ENCODE results near the gene FAM193A.

Gene FAM193A

GRCh38 chr4:2714918-2715317 lies 178.5 kb downstream of the FAM193A start:
- Histone ChIP-seq H3K36me3 (peaks cover 40% of the 10 kb centered on the region), H3K9me3 (no peaks in the 10 kb centered on the region), H3K4me3 (ENCODE audit: low read depth in 1 of 2, low read length in 1 of 2) (no peak overlapping the region), H3K27ac (peak overlapping the region; percentile 31), H3K4me1 (ENCODE audit: control insufficient read depth in 1 of 2, insufficient read depth in 1 of 2, low read depth in 1 of 2, low read length in 1 of 2) (peaks cover 10 to 12% of the 10 kb centered on the region in 2 experiments), H3K27me3 (no peaks in the 10 kb centered on the region)
- no peak for TF ChIP-seq CTCF (IDR thresholded peaks at IDR 0.05)

GRCh38 chr4:2715426-2715825 lies 179.0 kb downstream of the FAM193A start:
- Histone ChIP-seq H3K27ac (no peak overlapping the region), H3K27me3 (no peaks in the 10 kb centered on the region), H3K36me3 (peaks cover 45% of the 10 kb centered on the region), H3K9me3 (no peaks in the 10 kb centered on the region), H3K4me1 (ENCODE audit: control insufficient read depth in 1 of 2, insufficient read depth in 1 of 2, low read depth in 1 of 2, low read length in 1 of 2) (peaks cover 10 to 12% of the 10 kb centered on the region in 2 experiments), H3K4me3 (ENCODE audit: low read depth in 1 of 2, low read length in 1 of 2) (no peak overlapping the region)
- no peak for TF ChIP-seq CTCF (IDR thresholded peaks at IDR 0.05)

GRCh38 chr4:2716236-2716635 lies 179.8 kb downstream of the FAM193A start:
- H3K27ac ChIP-seq, result no peak overlapping the region
- no peaks in the 10 kb centered on the region for H3K27me3 ChIP-seq
- H3K4me1 ChIP-seq (ENCODE audit: control insufficient read depth in 1 of 2, insufficient read depth in 1 of 2, low read depth in 1 of 2, low read length in 1 of 2), result peaks cover 10 to 12% of the 10 kb centered on the region in 2 experiments
- H3K36me3 ChIP-seq, result peaks cover 49% of the 10 kb centered on the region
- TF ChIP-seq CTCF (IDR thresholded peaks at IDR 0.05), result no peak
- no peaks in the 10 kb centered on the region for H3K9me3 ChIP-seq
- H3K4me3 ChIP-seq (ENCODE audit: low read depth in 1 of 2, low read length in 1 of 2), result no peak overlapping the region

- no peak overlapping the region for H3K4me3 ChIP-seq (ENCODE audit: low read depth in 1 of 2, low read length in 1 of 2)
- TF ChIP-seq CTCF (IDR thresholded peaks at IDR 0.05), result no peak
- H3K9me3 ChIP-seq, result no peaks in the 10 kb centered on the region
- peaks cover 53% of the 10 kb centered on the region for H3K36me3 ChIP-seq
- H3K27me3 ChIP-seq, result no peaks in the 10 kb centered on the region
- H3K27ac ChIP-seq, result no peak overlapping the region
- no peaks in the 10 kb centered on the region for H3K4me1 ChIP-seq (ENCODE audit: control insufficient read depth in 1 of 2, insufficient read depth in 1 of 2, low read depth in 1 of 2, low read length in 1 of 2)
Measured at GRCh38 chr4:2721586-2721985, 185.1 kb downstream of the FAM193A start.

GRCh38 chr4:2722033-2722432 lies 185.6 kb downstream of the FAM193A start:
- Histone ChIP-seq H3K4me3 (ENCODE audit: low read depth in 1 of 2, low read length in 1 of 2) (no peak overlapping the region), H3K4me1 (ENCODE audit: control insufficient read depth in 1 of 2, insufficient read depth in 1 of 2, low read depth in 1 of 2, low read length in 1 of 2) (no peaks in the 10 kb centered on the region), H3K36me3 (peaks cover 51% of the 10 kb centered on the region), H3K27me3 (no peaks in the 10 kb centered on the region), H3K27ac (no peak overlapping the region), H3K9me3 (no peaks in the 10 kb centered on the region)
- TF ChIP-seq CTCF (IDR thresholded peaks at IDR 0.05), result no peak

GRCh38 chr4:2723751-2724150 lies 187.3 kb downstream of the FAM193A start:
- H3K27ac ChIP-seq, result no peak overlapping the region
- no peaks in the 10 kb centered on the region for H3K4me1 ChIP-seq (ENCODE audit: control insufficient read depth in 1 of 2, insufficient read depth in 1 of 2, low read depth in 1 of 2, low read length in 1 of 2)
- H3K27me3 ChIP-seq, result no peaks in the 10 kb centered on the region
- peaks cover 48% of the 10 kb centered on the region for H3K36me3 ChIP-seq
- no peak overlapping the region for H3K4me3 ChIP-seq (ENCODE audit: low read depth in 1 of 2, low read length in 1 of 2)
- H3K9me3 ChIP-seq, result no peaks in the 10 kb centered on the region
- no peak for TF ChIP-seq CTCF (IDR thresholded peaks at IDR 0.05)

Measured in neutrophil (primary cell).